ENCODE data around the gene ZNF646. TPM values are rescaled to one million over a fixed set of nuclear protein-coding genes. Genes with fewer than 3 reads are reported as not detected.
A peak's percentile ranks its signal among the peaks of the same experiment; 100 is the strongest.

ZNF646 gene
- total and polyA plus RNA-seq, 2 of the 13 experiments (the other 11 are each of a cell fraction or from before 2014, with no cell fraction given): 3.4 to 10.9 TPM

DNA sequence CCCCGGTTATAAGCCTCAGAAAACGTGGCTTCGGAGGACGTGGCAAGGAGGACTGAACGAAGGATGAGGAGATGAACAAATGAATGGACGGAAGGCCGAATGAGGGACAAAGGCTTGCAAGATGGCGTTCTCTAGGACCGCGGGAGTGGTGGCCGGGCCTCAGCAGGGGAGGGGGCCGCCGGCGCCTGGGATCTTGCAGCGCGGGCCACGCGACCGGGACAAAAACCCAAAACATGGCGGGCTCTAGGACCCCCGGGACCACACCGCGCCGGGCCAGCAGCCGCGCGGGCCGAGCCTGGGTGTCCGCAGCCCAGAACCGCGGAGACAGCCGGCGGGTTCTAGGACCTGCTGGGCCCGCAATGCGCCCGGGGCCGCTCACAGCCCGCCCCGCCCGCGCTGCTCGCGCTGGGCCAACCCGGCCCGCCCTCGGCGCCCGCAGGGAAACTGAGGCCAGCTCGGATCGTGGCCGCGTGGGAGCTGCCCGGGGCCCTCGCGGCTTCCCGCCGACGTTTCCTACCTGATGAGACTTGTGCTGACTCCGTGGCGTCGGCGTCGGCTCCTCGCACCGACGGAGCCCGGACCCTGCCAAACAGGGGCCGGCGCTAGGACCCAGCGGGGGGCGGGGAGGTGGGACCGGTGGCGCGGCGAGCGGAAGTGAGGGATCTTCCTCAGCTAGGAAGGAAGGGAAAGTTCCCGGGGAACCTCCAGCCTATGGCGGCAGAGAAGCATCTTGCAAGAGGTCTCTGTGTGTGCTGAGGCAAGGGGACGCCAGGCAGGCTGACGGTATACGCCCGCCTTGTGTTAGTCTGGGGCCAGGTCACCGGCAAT is 866 bp upstream of the ZNF646 start (continued):
- TF ChIP-seq, protein P1, sequence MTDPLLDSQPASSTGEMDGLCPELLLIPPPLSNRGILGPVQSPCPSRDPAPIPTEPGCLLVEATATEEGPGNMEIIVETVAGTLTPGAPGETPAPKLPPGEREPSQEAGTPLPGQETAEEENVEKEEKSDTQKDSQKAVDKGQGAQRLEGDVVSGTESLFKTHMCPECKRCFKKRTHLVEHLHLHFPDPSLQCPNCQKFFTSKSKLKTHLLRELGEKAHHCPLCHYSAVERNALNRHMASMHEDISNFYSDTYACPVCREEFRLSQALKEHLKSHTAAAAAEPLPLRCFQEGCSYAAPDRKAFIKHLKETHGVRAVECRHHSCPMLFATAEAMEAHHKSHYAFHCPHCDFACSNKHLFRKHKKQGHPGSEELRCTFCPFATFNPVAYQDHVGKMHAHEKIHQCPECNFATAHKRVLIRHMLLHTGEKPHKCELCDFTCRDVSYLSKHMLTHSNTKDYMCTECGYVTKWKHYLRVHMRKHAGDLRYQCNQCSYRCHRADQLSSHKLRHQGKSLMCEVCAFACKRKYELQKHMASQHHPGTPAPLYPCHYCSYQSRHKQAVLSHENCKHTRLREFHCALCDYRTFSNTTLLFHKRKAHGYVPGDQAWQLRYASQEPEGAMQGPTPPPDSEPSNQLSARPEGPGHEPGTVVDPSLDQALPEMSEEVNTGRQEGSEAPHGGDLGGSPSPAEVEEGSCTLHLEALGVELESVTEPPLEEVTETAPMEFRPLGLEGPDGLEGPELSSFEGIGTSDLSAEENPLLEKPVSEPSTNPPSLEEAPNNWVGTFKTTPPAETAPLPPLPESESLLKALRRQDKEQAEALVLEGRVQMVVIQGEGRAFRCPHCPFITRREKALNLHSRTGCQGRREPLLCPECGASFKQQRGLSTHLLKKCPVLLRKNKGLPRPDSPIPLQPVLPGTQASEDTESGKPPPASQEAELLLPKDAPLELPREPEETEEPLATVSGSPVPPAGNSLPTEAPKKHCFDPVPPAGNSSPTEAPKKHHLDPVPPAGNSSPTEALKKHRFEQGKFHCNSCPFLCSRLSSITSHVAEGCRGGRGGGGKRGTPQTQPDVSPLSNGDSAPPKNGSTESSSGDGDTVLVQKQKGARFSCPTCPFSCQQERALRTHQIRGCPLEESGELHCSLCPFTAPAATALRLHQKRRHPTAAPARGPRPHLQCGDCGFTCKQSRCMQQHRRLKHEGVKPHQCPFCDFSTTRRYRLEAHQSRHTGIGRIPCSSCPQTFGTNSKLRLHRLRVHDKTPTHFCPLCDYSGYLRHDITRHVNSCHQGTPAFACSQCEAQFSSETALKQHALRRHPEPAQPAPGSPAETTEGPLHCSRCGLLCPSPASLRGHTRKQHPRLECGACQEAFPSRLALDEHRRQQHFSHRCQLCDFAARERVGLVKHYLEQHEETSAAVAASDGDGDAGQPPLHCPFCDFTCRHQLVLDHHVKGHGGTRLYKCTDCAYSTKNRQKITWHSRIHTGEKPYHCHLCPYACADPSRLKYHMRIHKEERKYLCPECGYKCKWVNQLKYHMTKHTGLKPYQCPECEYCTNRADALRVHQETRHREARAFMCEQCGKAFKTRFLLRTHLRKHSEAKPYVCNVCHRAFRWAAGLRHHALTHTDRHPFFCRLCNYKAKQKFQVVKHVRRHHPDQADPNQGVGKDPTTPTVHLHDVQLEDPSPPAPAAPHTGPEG (CRISPR knock-in tag; IDR thresholded peaks at IDR 0.05): peak; percentile 23; the same call in 1 of the 2 replicates
- peak; percentile 20; the same call in 1 of the 2 replicates for TF ChIP-seq ZNF773 (CRISPR knock-in tag; IDR thresholded peaks at IDR 0.05; ENCODE audit: borderline replicate concordance)
- 0 out of 2 replicates have a peak, but pooled peaks have one; percentile 30 for TF ChIP-seq IRX3 (CRISPR knock-in tag; IDR thresholded peaks at IDR 0.05; ENCODE audit: borderline replicate concordance, low read depth)
- peak; percentile 66 for TF ChIP-seq RARG (CRISPR knock-in tag; IDR thresholded peaks at IDR 0.05; ENCODE audit: low read depth)
- TF ChIP-seq CCAR2 (optimal IDR thresholded peaks at IDR 0.05; ENCODE audit: low read depth, low read length): peak; percentile 27
- TF ChIP-seq, protein P2, sequence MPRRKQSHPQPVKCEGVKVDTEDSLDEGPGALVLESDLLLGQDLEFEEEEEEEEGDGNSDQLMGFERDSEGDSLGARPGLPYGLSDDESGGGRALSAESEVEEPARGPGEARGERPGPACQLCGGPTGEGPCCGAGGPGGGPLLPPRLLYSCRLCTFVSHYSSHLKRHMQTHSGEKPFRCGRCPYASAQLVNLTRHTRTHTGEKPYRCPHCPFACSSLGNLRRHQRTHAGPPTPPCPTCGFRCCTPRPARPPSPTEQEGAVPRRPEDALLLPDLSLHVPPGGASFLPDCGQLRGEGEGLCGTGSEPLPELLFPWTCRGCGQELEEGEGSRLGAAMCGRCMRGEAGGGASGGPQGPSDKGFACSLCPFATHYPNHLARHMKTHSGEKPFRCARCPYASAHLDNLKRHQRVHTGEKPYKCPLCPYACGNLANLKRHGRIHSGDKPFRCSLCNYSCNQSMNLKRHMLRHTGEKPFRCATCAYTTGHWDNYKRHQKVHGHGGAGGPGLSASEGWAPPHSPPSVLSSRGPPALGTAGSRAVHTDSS (CRISPR knock-in tag; conservative IDR thresholded peaks at IDR 0.05): peak; percentile 90; the same call in 1 of the 2 replicates
- TF ChIP-seq ZNF329 (CRISPR knock-in tag; IDR thresholded peaks at IDR 0.05; ENCODE audit: low read depth): peak; percentile 59; the same call in 1 of the 2 replicates
- TF ChIP-seq, protein P3, sequence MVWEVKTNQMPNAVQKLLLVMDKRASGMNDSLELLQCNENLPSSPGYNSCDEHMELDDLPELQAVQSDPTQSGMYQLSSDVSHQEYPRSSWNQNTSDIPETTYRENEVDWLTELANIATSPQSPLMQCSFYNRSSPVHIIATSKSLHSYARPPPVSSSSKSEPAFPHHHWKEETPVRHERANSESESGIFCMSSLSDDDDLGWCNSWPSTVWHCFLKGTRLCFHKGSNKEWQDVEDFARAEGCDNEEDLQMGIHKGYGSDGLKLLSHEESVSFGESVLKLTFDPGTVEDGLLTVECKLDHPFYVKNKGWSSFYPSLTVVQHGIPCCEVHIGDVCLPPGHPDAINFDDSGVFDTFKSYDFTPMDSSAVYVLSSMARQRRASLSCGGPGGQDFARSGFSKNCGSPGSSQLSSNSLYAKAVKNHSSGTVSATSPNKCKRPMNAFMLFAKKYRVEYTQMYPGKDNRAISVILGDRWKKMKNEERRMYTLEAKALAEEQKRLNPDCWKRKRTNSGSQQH (CRISPR knock-in tag; IDR thresholded peaks at IDR 0.05; ENCODE audit: low read depth): peak; percentile 99
- TF ChIP-seq TAF1 (CRISPR knock-in tag; IDR thresholded peaks at IDR 0.05): peak; percentile 71
- TF ChIP-seq ZNF598 (CRISPR knock-in tag; IDR thresholded peaks at IDR 0.05; ENCODE audit: borderline replicate concordance): peak; percentile 18; the same call in 1 of the 2 replicates
- TF ChIP-seq, protein P4, sequence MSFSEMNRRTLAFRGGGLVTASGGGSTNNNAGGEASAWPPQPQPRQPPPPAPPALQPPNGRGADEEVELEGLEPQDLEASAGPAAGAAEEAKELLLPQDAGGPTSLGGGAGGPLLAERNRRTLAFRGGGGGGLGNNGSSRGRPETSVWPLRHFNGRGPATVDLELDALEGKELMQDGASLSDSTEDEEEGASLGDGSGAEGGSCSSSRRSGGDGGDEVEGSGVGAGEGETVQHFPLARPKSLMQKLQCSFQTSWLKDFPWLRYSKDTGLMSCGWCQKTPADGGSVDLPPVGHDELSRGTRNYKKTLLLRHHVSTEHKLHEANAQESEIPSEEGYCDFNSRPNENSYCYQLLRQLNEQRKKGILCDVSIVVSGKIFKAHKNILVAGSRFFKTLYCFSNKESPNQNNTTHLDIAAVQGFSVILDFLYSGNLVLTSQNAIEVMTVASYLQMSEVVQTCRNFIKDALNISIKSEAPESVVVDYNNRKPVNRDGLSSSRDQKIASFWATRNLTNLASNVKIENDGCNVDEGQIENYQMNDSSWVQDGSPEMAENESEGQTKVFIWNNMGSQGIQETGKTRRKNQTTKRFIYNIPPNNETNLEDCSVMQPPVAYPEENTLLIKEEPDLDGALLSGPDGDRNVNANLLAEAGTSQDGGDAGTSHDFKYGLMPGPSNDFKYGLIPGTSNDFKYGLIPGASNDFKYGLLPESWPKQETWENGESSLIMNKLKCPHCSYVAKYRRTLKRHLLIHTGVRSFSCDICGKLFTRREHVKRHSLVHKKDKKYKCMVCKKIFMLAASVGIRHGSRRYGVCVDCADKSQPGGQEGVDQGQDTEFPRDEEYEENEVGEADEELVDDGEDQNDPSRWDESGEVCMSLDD (CRISPR knock-in tag; IDR thresholded peaks at IDR 0.05; ENCODE audit: borderline replicate concordance): peak; percentile 75; the same call in 1 of the 2 replicates
- peak; percentile 29; the same call in 1 of the 2 replicates for TF ChIP-seq SP2 (CRISPR knock-in tag; IDR thresholded peaks at IDR 0.05)
- peak; percentile 70 for TF ChIP-seq POGZ (CRISPR knock-in tag; IDR thresholded peaks at IDR 0.05)
- peak; percentile 97 for TF ChIP-seq ASH2L (IDR thresholded peaks at IDR 0.05; ENCODE audit: insufficient read length, low read depth, low read length)
- TF ChIP-seq ZNF766 (CRISPR knock-in tag; IDR thresholded peaks at IDR 0.05; ENCODE audit: borderline replicate concordance): peak; percentile 52; the same call in 1 of the 2 replicates
- no peak for TF ChIP-seq DPF2 (CRISPR knock-in tag; IDR thresholded peaks at IDR 0.05; ENCODE audit: borderline replicate concordance, low read depth)
